GM12872 (cell line): ENCODE results near the gene COL1A1.

ENCODE experiments used
- CTCF ChIP-seq: IDR thresholded peaks from 3 replicates; pipeline ENCODE4 v1.5.1; 2011; ENCODE audit warnings: low read depth, mild to moderate bottlenecking, low read length, moderate library complexity; ENCODE audit not compliant: insufficient read depth

The COL1A1 gene

GRCh38 chr17:50201276-50201854 lies at the start of gene COL1A1:
COL1A1 (minus strand) TSS chr17:50201631; CDS start chr17:50201513, 118 bp downstream.
- TF ChIP-seq CTCF = no peak

- TF ChIP-seq CTCF = no peak
These were observed 46.8 kb upstream of the COL1A1 start for GRCh38 chr17:50248255-50248654.

GRCh38 chr17:50244771-50245170 lies 43.3 kb upstream of the COL1A1 start:
- no peak for TF ChIP-seq CTCF

- TF ChIP-seq CTCF = no peak
These were observed 40.0 kb upstream of the COL1A1 start for GRCh38 chr17:50241431-50241830.

- no peak for TF ChIP-seq CTCF
These were observed 39.4 kb upstream of the COL1A1 start for GRCh38 chr17:50240851-50241250.

- no peak for TF ChIP-seq CTCF
These were observed 38.5 kb upstream of the COL1A1 start for GRCh38 chr17:50239937-50240336.

- no peak for TF ChIP-seq CTCF
These were observed 37.3 kb upstream of the COL1A1 start for GRCh38 chr17:50238601-50239280.
